Urothelium cell line (cell line): ENCODE data around the gene TMEM132A.

Experiments
- DNase-seq: peaks from one replicate; pipeline ENCODE4 v3.0.0; 2011; ENCODE audit warnings: low spot score, mixed read lengths
- FAIRE-seq: peaks from 2 replicates; lab custom pipeline; 2011; peaks lifted over from hg19 to GRCh38; lab: Jason Lieb, UNC

TMEM132A gene

GRCh38 chr11:60982184-60982583 is 57.9 kb downstream of the TMEM132A start:
- FAIRE-seq (no peak), DNase-seq (no peak)

DNA sequence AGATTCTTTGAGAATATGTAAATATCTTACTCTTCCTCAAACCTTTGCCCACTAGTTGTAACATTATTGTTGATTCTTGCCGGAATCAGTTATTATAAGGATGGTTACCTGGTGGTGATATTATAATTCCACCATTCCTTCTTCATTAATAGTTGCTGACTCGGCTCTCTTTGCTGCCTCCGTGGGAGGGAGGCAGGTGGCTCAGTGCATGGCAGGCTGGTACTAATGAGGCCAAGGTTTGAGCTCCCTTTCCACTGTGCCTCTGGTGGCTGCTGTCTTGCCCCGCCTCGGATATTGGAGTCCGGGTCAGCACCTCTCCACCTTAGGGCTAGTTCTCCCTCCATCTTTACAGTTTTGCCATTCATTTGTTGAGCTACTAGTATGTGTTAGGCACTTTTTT is 59.9 kb downstream of the TMEM132A start:
- DNase-seq = no peak
- FAIRE-seq = no peak

DNA sequence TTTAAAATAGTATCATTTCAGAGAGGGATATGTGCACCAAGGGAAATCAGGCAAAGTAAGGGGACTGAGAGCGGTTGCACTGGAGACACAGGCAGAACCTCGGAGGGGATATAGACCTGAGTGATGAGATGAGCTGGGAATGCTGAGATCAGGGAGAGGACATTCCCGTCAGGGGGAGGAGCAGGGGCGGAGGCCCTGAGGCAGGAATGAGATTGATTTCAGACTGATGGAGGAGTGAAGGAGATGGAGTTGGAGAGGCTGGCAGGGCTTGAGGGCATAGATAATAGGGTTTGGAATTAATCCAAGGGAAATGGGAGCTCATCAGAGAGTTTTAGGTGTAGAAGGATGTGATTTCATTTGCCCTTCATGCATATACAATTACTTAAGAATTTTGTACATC is 60.4 kb downstream of the TMEM132A start:
- DNase-seq (no peak), FAIRE-seq (no peak)

GRCh38 chr11:60985501-60985900 is 61.2 kb downstream of the TMEM132A start:
- no peak for FAIRE-seq

GRCh38 chr11:60985991-60986915 is 62.0 kb downstream of the TMEM132A start:
- DNase-seq = peak; percentile 50
- peak; percentile 55 for FAIRE-seq

More at GRCh38 chr11:60985501-60985900, 61.2 kb downstream of the TMEM132A start:
- DNase-seq = no peak
